WTC11 (cell line): ENCODE results near the gene MEN1. TPM values are rescaled to one million over a fixed set of nuclear protein-coding genes. Genes with fewer than 3 reads are reported as not detected.

Source experiments
- ATAC-seq: fragments of 200-7000 bp; cut with Tn5 transposase; 2 replicates; pipeline ENCODE4 v1.10.0; 2021; ENCODE audit warnings: mild to moderate bottlenecking, moderate library complexity
- CTCF ChIA-PET: fragments of 300-600 bp; sonication (Branson Sonifier 250); formaldehyde crosslinking; loops from one replicate; lab custom pipeline; 2021; ENCODE audit warnings: antibody characterized with exemption; lab: Charles Lee
- POLR2A ChIA-PET: fragments of 350-600 bp; sonication (Branson Sonifier 250); formaldehyde crosslinking; loops from one replicate; lab custom pipeline; 2021; ENCODE audit warnings: antibody characterized with exemption; lab: Charles Lee
- DNase-seq: peaks from one replicate; pipeline ENCODE4 v3.0.0; 2021; ENCODE audit warnings: low spot score
- H3K27ac Mint-ChIP-seq: 2 replicates; pipeline ENCODE4 v1.8.0; 2021; ENCODE audit warnings: mixed read lengths
- H3K27me3 Mint-ChIP-seq: 2 replicates; pipeline ENCODE4 v1.8.0; 2021; ENCODE audit warnings: low read depth, mild to moderate bottlenecking, moderate library complexity, mixed read lengths
- H3K36me3 Mint-ChIP-seq: 2 replicates; pipeline ENCODE4 v1.8.0; 2021; ENCODE audit warnings: mixed read lengths
- H3K4me1 Mint-ChIP-seq: 2 replicates; pipeline ENCODE4 v1.8.0; 2022; ENCODE audit warnings: mixed read lengths
- H3K4me3 Mint-ChIP-seq: 2 replicates; pipeline ENCODE4 v1.8.0; 2021; ENCODE audit warnings: mild to moderate bottlenecking, moderate library complexity, mixed read lengths
- H3K9me3 Mint-ChIP-seq: 2 replicates; pipeline ENCODE4 v1.8.0; 2021; ENCODE audit warnings: mixed read lengths
- ARID4B ChIP-seq: sonication (generic); formaldehyde crosslinking; IDR thresholded peaks from 2 replicates; pipeline ENCODE4 v1.8.0; 2023; ENCODE audit warnings: missing genetic modification reagents, mild to moderate bottlenecking, borderline replicate concordance
- CBFB ChIP-seq: sonication (generic); formaldehyde crosslinking; IDR thresholded peaks from 2 replicates; pipeline ENCODE4 v1.8.1; 2022; ENCODE audit warnings: mild to moderate bottlenecking, low read depth, missing genetic modification reagents
- HMGXB4 ChIP-seq: sonication (generic); formaldehyde crosslinking; IDR thresholded peaks from 2 replicates; pipeline ENCODE4 v1.8.1; 2023; ENCODE audit warnings: mild to moderate bottlenecking, moderate library complexity, missing genetic modification reagents
- JUN ChIP-seq: sonication (generic); formaldehyde crosslinking; IDR thresholded peaks from 2 replicates; pipeline ENCODE4 v1.8.0; 2023; ENCODE audit warnings: mild to moderate bottlenecking, missing genetic modification reagents
- NFYB ChIP-seq: sonication (generic); formaldehyde crosslinking; conservative IDR thresholded peaks from 2 replicates; pipeline ENCODE4 v1.8.0; 2022; ENCODE audit warnings: low read depth, missing genetic modification reagents
- NR1H2 ChIP-seq: sonication (generic); formaldehyde crosslinking; IDR thresholded peaks from 2 replicates; pipeline ENCODE4 v1.9.0; 2021; ENCODE audit warnings: mild to moderate bottlenecking, moderate library complexity, missing genetic modification reagents
- NR3C1 ChIP-seq: sonication (generic); formaldehyde crosslinking; conservative IDR thresholded peaks from 2 replicates; pipeline ENCODE4 v1.8.1; 2023; ENCODE audit warnings: low read depth, mild to moderate bottlenecking, missing genetic modification reagents
- PREB ChIP-seq: sonication (generic); formaldehyde crosslinking; IDR thresholded peaks from 2 replicates; pipeline ENCODE4 v1.8.1; 2022; ENCODE audit warnings: mild to moderate bottlenecking, missing genetic modification reagents, moderate library complexity, borderline replicate concordance
- SOX15 ChIP-seq: fragments of 250-450 bp; sonication (Bioruptor Pico); IDR thresholded peaks from 2 replicates; pipeline ENCODE4 v1.9.0; 2021; ENCODE audit warnings: mild to moderate bottlenecking
- ZBTB21 ChIP-seq: sonication (generic); formaldehyde crosslinking; IDR thresholded peaks from 2 replicates; pipeline ENCODE4 v1.8.1; 2023; ENCODE audit warnings: mild to moderate bottlenecking, missing genetic modification reagents, borderline replicate concordance
- ZNF281 ChIP-seq: sonication (generic); formaldehyde crosslinking; IDR thresholded peaks from 2 replicates; pipeline ENCODE4 v1.8.0; 2023; ENCODE audit warnings: mild to moderate bottlenecking, missing genetic modification reagents
- ZNF671 ChIP-seq: fragments of 250-450 bp; sonication (Bioruptor Pico); IDR thresholded peaks from 2 replicates; pipeline ENCODE4 v1.8.0; 2021; ENCODE audit warnings: mild to moderate bottlenecking
- total RNA-seq: library from RNA; stranded (reverse); gene quantifications from 3 replicates; pipeline ENCODE4 v1.2.3, GENCODE V29; 2021

MEN1 gene
- total RNA-seq, 1 experiment from 2014 or later: 47.1 TPM

GRCh38 chr11:64844330-64845128 lies 34.2 kb upstream of the MEN1 start, which contains the start of gene CDC42BPG (continued):
- TF ChIP-seq CBFB (CRISPR knock-in tag): no peak
- peak; percentile 23; the same call in 1 of the 2 replicates for TF ChIP-seq HMGXB4 (CRISPR knock-in tag)
- no peak for TF ChIP-seq JUN (CRISPR knock-in tag)
- TF ChIP-seq SOX15: no peak
- no peak for TF ChIP-seq ZNF671
- TF ChIP-seq ZBTB21: no peak
- no peak for TF ChIP-seq ZNF281
- TF ChIP-seq NFYB: peak; percentile 42; the same call in 1 of the 2 replicates
- TF ChIP-seq NR3C1 (CRISPR knock-in tag): no peak
- no peak for TF ChIP-seq NR1H2 (CRISPR knock-in tag)

GRCh38 chr11:64843686-64844329 lies 33.5 kb upstream of the MEN1 start:
- Mint-ChIP-seq H3K27ac (peak overlapping the region; percentile 81; the same call in 1 of the 2 replicates), H3K27me3 (no peaks in the 10 kb centered on the region), H3K4me3 (peak overlapping the region; percentile 93), H3K9me3 (no peaks in the 10 kb centered on the region), H3K4me1 (peaks cover 35% of the 10 kb centered on the region), H3K36me3 (peaks cover 3% of the 10 kb centered on the region; the same call in 1 of the 2 replicates)
- no peak for DNase-seq
- no peak for ATAC-seq
- ChIA-PET POLR2A (interaction anchor here (0.5 to 1.3 kb wide), 2 partner anchors 13 to 291 kb away, joined by 3 read pairs; partner anchors contain the start of gene SYVN1), CTCF (interaction anchor here (0.6 to 12.5 kb wide), 13 partner anchors 17 to 696 kb away, joined by 3 to 372 read pairs (median 4); partner anchors contain the start of genes ARL2, BATF2, EHD1 and MAP4K2)
- TF ChIP-seq PREB (CRISPR knock-in tag) (no peak), ARID4B (CRISPR knock-in tag) (0 out of 2 replicates have a peak, but pooled peaks have one; percentile 31)
